ACHN (cell line): ENCODE data around the gene MSANTD2.
"Not testable (repeated sequence)": the region's sequence is repeated elsewhere in the genome, so short reads cannot be mapped to it uniquely, and the experiment has no call there.

ENCODE experiments used
- DNase-seq: peaks from one replicate; pipeline ENCODE4 v3.0.0-alpha.2; 2015
- in situ Hi-C: cut with HindIII; loops from 2 replicates; pipeline ENCODE4 v1.10.0; 2017; ENCODE audit warnings: low sequenced_read_pairs, low pct_ligation_motif_present, low pct_unique_long_range_greater_than_20kb

The MSANTD2 gene

GRCh38 chr11:124788521-124788920 lies 11.7 kb downstream of the MSANTD2 start:
- in situ Hi-C loops = no loop called here
- no peak for DNase-seq

GRCh38 chr11:124784051-124784450 lies 16.2 kb downstream of the MSANTD2 start:
- in situ Hi-C loops = no loop called here
- DNase-seq = no peak

GRCh38 chr11:124783002-124783401 lies 17.2 kb downstream of the MSANTD2 start:
- DNase-seq = no peak
- in situ Hi-C loops = no loop called here

- in situ Hi-C loops = no loop called here
- DNase-seq = no peak
Observed at GRCh38 chr11:124779568-124779967, 20.6 kb downstream of the MSANTD2 start.

- in situ Hi-C loops = no loop called here
- peak; percentile 29 for DNase-seq
Observed at GRCh38 chr11:124778281-124778680, 21.9 kb downstream of the MSANTD2 start.

GRCh38 chr11:124776865-124777645 lies 23.2 kb downstream of the MSANTD2 start:
- in situ Hi-C loops = no loop called here
- DNase-seq = no peak

GRCh38 chr11:124770959-124771358 lies 29.2 kb downstream of the MSANTD2 start:
- in situ Hi-C loops, DNase-seq: not testable (repeated sequence)

- peak; percentile 53 for DNase-seq
- in situ Hi-C loops = no loop called here
Observed at GRCh38 chr11:124769806-124770774, 30.1 kb downstream of the MSANTD2 start.

- in situ Hi-C loops = no loop called here
- no peak for DNase-seq
Observed at GRCh38 chr11:124768914-124769313, 31.3 kb downstream of the MSANTD2 start.

- DNase-seq = no peak
- in situ Hi-C loops = no loop called here
Observed at GRCh38 chr11:124766156-124766555, 34.0 kb downstream of the MSANTD2 start.

- peak; percentile 83 for DNase-seq
- in situ Hi-C loops = no loop called here
Observed at GRCh38 chr11:124763156-124763947, 36.9 kb downstream of the MSANTD2 start.

GRCh38 chr11:124762624-124763155 lies 37.5 kb downstream of the MSANTD2 start:
- in situ Hi-C loops = no loop called here
- peak; percentile 35 for DNase-seq

GRCh38 chr11:124762105-124762623 lies 38.0 kb downstream of the MSANTD2 start, which contains the start of gene ESAM:
TSS of gene ESAM (minus strand) at chr11:124762290. CDS start at chr11:124762154, 136 bp downstream.
- peak; percentile 6 for DNase-seq
- in situ Hi-C loops = no loop called here

GRCh38 chr11:124761301-124762104 lies 38.7 kb downstream of the MSANTD2 start:
- in situ Hi-C loops = no loop called here

GRCh38 chr11:124760806-124761205 lies 39.4 kb downstream of the MSANTD2 start:
- in situ Hi-C loops = no loop called here
- no peak for DNase-seq

More at GRCh38 chr11:124761301-124762104, 38.7 kb downstream of the MSANTD2 start:
- DNase-seq = no peak

GRCh38 chr11:124760205-124760652 lies 40.0 kb downstream of the MSANTD2 start:
- DNase-seq = no peak
- in situ Hi-C loops = no loop called here
